Colonic mucosa (tissue), 4 donors: ENCODE data around the gene SLC16A1. TPM values are rescaled to one million over a fixed set of nuclear protein-coding genes. Genes with fewer than 3 reads are reported as not detected.

Experiments used
- DNase-seq: peaks from one replicate; pipeline ENCODE4 v3.0.0-alpha.2; 2020
- H3K27ac ChIP-seq: fragments of 200-600 bp; one replicate; pipeline ENCODE4 v1.8.0; 2021
- H3K27me3 ChIP-seq: fragments of 200-600 bp; one replicate; pipeline ENCODE4 v1.8.0; 2021
- H3K36me3 ChIP-seq: fragments of 200-600 bp; one replicate; pipeline ENCODE4 v1.8.0; 2021
- H3K4me1 ChIP-seq: fragments of 200-600 bp; one replicate; pipeline ENCODE4 v1.8.0; 2021; ENCODE audit warnings: mild to moderate bottlenecking
- H3K4me3 ChIP-seq: fragments of 200-600 bp; one replicate; pipeline ENCODE4 v1.8.0; 2021
- H3K9ac ChIP-seq, 2 donors: one replicate each; pipeline ENCODE4 v1.7.0; 2013; ENCODE audit warnings: control low read depth in 2 of 2, low read depth in 2 of 2, low read length in 2 of 2
- H3K9me3 ChIP-seq: fragments of 200-600 bp; one replicate; pipeline ENCODE4 v1.8.0; 2021
- intact Hi-C: fragments of 100-400 bp; cut with DNase I; formaldehyde crosslinking; loops from one replicate; pipeline ENCODE4 v1.14.1; 2022
- total RNA-seq, 2 donors: library from RNA; stranded (reverse); fragmentation: NEBNext Ultra II Directional in 1 of 2; extraction: Animal tissue kit (Norgen Biotek cat#: 25700) in 1 of 2; gene quantifications; one replicate each; pipeline ENCODE4 v1.2.1, GENCODE V29; 2021
- TF ChIP-seq, protein P1 (sequence below): fragments of 200-600 bp; IDR thresholded peaks from one replicate; pipeline ENCODE4 v1.8.0; 2022; ENCODE audit warnings: antibody characterized with exemption, mild to moderate bottlenecking
- donor health status: healthy.
- donor health status: DM: no; HTN: no; CAD: no.
- donor health status: DM: no; HTN: no; CAD: no.

Gene SLC16A1, protein sequence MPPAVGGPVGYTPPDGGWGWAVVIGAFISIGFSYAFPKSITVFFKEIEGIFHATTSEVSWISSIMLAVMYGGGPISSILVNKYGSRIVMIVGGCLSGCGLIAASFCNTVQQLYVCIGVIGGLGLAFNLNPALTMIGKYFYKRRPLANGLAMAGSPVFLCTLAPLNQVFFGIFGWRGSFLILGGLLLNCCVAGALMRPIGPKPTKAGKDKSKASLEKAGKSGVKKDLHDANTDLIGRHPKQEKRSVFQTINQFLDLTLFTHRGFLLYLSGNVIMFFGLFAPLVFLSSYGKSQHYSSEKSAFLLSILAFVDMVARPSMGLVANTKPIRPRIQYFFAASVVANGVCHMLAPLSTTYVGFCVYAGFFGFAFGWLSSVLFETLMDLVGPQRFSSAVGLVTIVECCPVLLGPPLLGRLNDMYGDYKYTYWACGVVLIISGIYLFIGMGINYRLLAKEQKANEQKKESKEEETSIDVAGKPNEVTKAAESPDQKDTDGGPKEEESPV
- total RNA-seq: 10 to 100 TPM; 71.8 to 92.4 TPM

DNA sequence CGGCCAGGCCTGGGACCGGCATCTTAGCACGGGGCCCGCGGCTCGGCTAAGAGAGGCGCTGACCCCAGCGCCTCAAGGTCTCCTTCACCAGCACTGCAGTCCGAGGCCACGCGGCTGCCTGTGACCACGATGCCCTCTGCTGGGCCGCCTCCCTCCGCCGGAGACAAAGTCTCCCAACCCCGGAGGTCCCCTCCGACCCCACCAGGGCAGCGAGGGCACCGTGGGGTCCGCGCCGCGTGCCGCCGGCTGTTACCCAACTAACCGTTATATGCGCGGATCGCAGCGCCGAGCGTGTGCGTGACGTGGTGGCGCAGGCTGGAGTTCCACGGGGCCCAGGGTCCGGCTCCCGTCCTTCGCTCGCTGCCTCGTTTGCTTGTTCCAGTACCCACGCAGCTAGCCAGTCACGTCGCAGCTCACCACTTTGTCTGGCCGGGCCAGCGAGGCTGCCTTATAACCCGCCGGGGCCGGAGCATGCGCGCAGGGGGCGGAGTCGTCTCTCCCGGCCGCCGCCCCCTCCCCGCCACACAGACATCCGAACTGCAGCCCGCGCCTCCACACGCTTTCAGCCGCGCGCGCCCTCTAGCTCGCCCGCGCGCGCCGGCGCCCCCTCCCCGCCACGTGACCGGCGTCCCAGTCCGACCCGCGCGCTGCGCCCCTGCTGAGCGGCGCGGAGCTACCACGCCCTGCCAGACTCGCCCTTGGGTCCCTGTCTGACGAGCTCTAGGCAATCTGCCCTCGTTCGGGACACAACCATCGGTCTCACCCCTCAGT, at the start of gene SLC16A1:
TSS of gene SLC16A1 (minus strand) at position 424 of the 771 bp plus-strand sequence. CDS start 26,888 bp downstream, outside the sequence.
- TF ChIP-seq, protein P1, sequence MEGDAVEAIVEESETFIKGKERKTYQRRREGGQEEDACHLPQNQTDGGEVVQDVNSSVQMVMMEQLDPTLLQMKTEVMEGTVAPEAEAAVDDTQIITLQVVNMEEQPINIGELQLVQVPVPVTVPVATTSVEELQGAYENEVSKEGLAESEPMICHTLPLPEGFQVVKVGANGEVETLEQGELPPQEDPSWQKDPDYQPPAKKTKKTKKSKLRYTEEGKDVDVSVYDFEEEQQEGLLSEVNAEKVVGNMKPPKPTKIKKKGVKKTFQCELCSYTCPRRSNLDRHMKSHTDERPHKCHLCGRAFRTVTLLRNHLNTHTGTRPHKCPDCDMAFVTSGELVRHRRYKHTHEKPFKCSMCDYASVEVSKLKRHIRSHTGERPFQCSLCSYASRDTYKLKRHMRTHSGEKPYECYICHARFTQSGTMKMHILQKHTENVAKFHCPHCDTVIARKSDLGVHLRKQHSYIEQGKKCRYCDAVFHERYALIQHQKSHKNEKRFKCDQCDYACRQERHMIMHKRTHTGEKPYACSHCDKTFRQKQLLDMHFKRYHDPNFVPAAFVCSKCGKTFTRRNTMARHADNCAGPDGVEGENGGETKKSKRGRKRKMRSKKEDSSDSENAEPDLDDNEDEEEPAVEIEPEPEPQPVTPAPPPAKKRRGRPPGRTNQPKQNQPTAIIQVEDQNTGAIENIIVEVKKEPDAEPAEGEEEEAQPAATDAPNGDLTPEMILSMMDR: peak; percentile 28
- H3K9ac ChIP-seq: peak within 1 kb of the TSS; percentile 87 to 89
- intact Hi-C loops: loop anchor here (5.0 to 10.0 kb wide), 3 partner anchors 49 to 89 kb away; no protein-coding TSS in a partner anchor
- peak; percentile 90 for DNase-seq
- H3K4me1 ChIP-seq: no peaks in the 10 kb centered on the region
- no peaks in the 10 kb centered on the region for H3K27me3 ChIP-seq
- H3K9me3 ChIP-seq: no peaks in the 10 kb centered on the region
- peak within 1 kb of the TSS; percentile 66 for H3K4me3 ChIP-seq
- H3K36me3 ChIP-seq: no peaks in the 10 kb centered on the region
- H3K27ac ChIP-seq: peak within 1 kb of the TSS; percentile 78

DNA sequence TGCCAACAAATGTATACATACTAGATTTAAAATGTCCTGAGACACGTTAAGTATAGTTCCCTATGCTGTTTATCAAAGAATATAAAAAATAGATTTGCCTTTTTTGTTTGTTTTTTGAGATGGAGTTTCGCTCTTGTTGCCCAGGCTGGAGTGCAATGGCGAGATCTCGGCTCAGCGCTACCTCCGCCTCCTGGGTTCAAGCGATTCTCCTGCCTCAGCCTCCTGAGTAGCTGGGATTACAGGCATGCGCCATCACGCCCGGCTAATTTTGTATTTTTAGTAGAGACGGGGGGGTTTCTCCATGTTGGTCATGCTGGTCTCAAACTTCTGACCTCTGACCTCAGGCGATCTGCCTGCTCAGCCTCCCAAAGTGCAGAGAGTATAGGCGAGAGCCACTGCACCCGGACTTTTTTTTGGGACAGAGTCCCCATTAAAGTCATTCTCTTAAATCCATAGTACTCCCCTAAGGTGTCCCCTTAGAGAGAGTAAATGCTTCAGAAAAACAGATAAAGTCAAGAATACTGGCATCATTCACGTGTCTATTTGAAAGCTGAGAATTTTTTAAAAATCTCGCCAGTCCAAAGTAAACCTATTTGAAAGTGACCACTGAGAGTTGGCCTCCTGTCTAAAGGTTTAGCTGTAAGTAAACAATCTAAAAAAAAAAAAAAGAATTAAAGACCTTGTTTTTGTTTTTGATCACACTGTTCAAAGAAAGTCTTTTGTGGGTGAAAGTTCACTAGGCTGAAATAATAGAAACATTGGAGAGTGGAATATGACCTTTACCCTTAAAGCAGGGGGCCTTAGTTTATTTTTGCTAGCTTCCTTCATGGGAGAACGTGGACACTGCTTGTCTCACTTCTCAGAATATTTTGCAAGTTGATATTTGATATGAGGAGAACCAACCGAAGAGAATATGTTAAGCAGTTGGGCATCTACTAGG, 48.0 kb upstream of the SLC16A1 start:
- no peak overlapping the region for H3K27ac ChIP-seq
- intact Hi-C loops: loop anchor here (10.0 kb wide), 1 partner anchor 49 kb away; the partner anchor contains the start of gene SLC16A1
- H3K27me3 ChIP-seq: no peaks in the 10 kb centered on the region
- no peak overlapping the region for H3K4me3 ChIP-seq
- H3K9ac ChIP-seq: no peak overlapping the region
- no peaks in the 10 kb centered on the region for H3K4me1 ChIP-seq
- no peaks in the 10 kb centered on the region for H3K9me3 ChIP-seq
- DNase-seq: no peak
- TF ChIP-seq, protein P1: no peak
- no peaks in the 10 kb centered on the region for H3K36me3 ChIP-seq

DNA sequence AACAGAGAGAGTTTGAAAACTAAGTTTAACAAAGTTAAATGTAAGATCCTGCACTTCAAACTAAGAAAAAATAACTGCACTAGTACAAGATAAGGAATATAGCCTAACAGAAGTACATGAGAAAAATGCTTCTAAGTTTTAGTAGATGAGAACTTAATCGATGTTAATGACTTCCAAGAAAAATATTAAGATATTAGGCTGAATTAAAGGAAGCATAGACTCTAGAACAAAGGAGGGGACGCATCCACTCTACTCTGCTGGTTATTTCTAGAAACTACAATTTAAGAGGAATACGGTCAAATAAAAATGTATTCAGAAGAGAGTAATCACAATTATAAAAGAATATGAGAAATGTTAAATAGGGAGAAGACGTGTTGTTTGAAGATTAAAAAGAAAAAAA, 46.3 kb upstream of the SLC16A1 start:
- no peaks in the 10 kb centered on the region for H3K4me1 ChIP-seq
- no peak overlapping the region for H3K9ac ChIP-seq
- no peaks in the 10 kb centered on the region for H3K36me3 ChIP-seq
- no peak overlapping the region for H3K27ac ChIP-seq
- no peak overlapping the region for H3K4me3 ChIP-seq
- H3K9me3 ChIP-seq: no peaks in the 10 kb centered on the region
- intact Hi-C loops: loop anchor here (10.0 kb wide), 1 partner anchor 47 kb away; the partner anchor contains the start of gene SLC16A1
- no peak for DNase-seq
- TF ChIP-seq, protein P1: no peak
- H3K27me3 ChIP-seq: no peaks in the 10 kb centered on the region

DNA sequence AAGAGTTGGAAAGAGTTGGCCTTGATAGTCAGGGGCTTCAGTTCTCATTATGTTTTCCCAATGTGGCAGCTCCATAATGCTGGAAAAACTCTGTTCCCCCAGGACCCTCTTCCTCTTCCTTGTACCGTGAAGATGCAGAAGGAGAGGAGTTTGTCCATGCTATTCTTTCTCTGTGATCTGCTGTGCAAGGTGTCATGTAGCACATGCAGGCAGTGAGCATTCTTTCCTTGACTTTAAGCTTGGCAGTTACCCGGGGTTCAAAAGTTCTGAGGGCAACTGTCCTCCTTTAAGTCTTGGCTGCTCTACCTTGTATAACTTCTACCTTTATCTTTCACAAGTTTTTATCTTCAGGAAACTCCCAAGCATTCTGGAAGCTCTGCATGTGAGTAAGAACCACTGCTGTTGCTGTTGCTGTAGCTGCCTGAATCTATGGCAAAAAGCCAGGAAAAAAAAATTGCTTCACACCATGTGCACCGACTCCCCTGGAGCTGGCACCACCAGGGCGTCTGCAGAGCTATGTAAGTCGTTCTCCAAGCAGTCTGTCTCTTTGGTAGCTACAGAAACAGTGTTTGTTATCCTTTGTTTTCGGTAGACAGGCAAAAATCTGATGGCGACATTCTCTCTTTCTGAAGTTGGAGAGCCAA, 42.7 kb upstream of the SLC16A1 start:
- Histone ChIP-seq H3K36me3 (no peaks in the 10 kb centered on the region), H3K4me3 (no peak overlapping the region), H3K4me1 (no peaks in the 10 kb centered on the region), H3K27ac (no peak overlapping the region), H3K9ac (no peak overlapping the region), H3K27me3 (no peaks in the 10 kb centered on the region), H3K9me3 (no peaks in the 10 kb centered on the region)
- no peak for DNase-seq
- intact Hi-C loops: no loop called here
- TF ChIP-seq, protein P1: no peak
